ENCODE measurements around the gene SLC35E2B. TPM values are rescaled to one million over a fixed set of nuclear protein-coding genes. Genes with fewer than 3 reads are reported as not detected.
"Not testable (repeated sequence)": the region's sequence is repeated elsewhere in the genome, so short reads cannot be mapped to it uniquely, and the experiment has no call there.

Gene SLC35E2B
- 112 to 119 TPM (median 113 TPM) in 3 replicates for total RNA-seq

GRCh38 chr1:1692714-1693647 is at the start of gene SLC35E2B:
SLC35E2B (minus strand) TSS chr1:1692795; CDS start chr1:1676699, 16,096 bp downstream.
- peak within 1 kb of the TSS; percentile 68 for H3K4me3 Mint-ChIP-seq
- H3K27me3 Mint-ChIP-seq (ENCODE audit: low read depth); H3K9me3 Mint-ChIP-seq; H3K36me3 Mint-ChIP-seq; H3K4me1 Mint-ChIP-seq: not testable (repeated sequence)
- H3K27ac Mint-ChIP-seq = peak within 1 kb of the TSS; percentile 90
- peak; percentile 89 to 93 for DNase-seq (ENCODE audit: low spot score in 2 of 2, unreplicated experiment in 2 of 2)

GRCh38 chr1:1741013-1741412 is 48.4 kb upstream of the SLC35E2B start:
- H3K4me1 Mint-ChIP-seq; H3K36me3 Mint-ChIP-seq; H3K27me3 Mint-ChIP-seq (ENCODE audit: low read depth); H3K4me3 Mint-ChIP-seq; DNase-seq (ENCODE audit: low spot score in 2 of 2, unreplicated experiment in 2 of 2); H3K9me3 Mint-ChIP-seq; H3K27ac Mint-ChIP-seq: not testable (repeated sequence)

- H3K4me3 Mint-ChIP-seq; H3K4me1 Mint-ChIP-seq; DNase-seq (ENCODE audit: low spot score in 2 of 2, unreplicated experiment in 2 of 2); H3K9me3 Mint-ChIP-seq; H3K27me3 Mint-ChIP-seq (ENCODE audit: low read depth); H3K27ac Mint-ChIP-seq; H3K36me3 Mint-ChIP-seq: not testable (repeated sequence)
Observed at GRCh38 chr1:1738799-1739337, 46.3 kb upstream of the SLC35E2B start.

- H3K4me3 Mint-ChIP-seq = not testable (repeated sequence)
Observed at GRCh38 chr1:1737675-1738590, 45.3 kb upstream of the SLC35E2B start.

GRCh38 chr1:1732381-1732780 is 39.8 kb upstream of the SLC35E2B start:
- H3K36me3 Mint-ChIP-seq = peaks cover 8% of the 10 kb centered on the region
- no peaks in the 10 kb centered on the region for H3K9me3 Mint-ChIP-seq
- no peaks in the 10 kb centered on the region for H3K27me3 Mint-ChIP-seq (ENCODE audit: low read depth)
- no peak overlapping the region for H3K4me3 Mint-ChIP-seq
- no peak for DNase-seq (ENCODE audit: low spot score in 2 of 2, unreplicated experiment in 2 of 2)
- TF ChIP-seq CTCF (IDR thresholded peaks at IDR 0.05; ENCODE audit: unreplicated experiment) = no peak
- H3K4me1 Mint-ChIP-seq = no peaks in the 10 kb centered on the region
- H3K27ac Mint-ChIP-seq = peak overlapping the region; percentile 50

More at GRCh38 chr1:1737675-1738590, 45.3 kb upstream of the SLC35E2B start:
- not testable (repeated sequence) for H3K27ac Mint-ChIP-seq; H3K36me3 Mint-ChIP-seq; DNase-seq (ENCODE audit: low spot score in 2 of 2, unreplicated experiment in 2 of 2); H3K9me3 Mint-ChIP-seq; H3K27me3 Mint-ChIP-seq (ENCODE audit: low read depth); H3K4me1 Mint-ChIP-seq

GRCh38 chr1:1730870-1731269 is 38.3 kb upstream of the SLC35E2B start:
- Mint-ChIP-seq H3K9me3 (no peaks in the 10 kb centered on the region), H3K4me1 (no peaks in the 10 kb centered on the region), H3K36me3 (peaks cover 8% of the 10 kb centered on the region), H3K27me3 (ENCODE audit: low read depth) (no peaks in the 10 kb centered on the region), H3K27ac (no peak overlapping the region), H3K4me3 (no peak overlapping the region)
- TF ChIP-seq CTCF (IDR thresholded peaks at IDR 0.05; ENCODE audit: unreplicated experiment) = no peak
- no peak for DNase-seq (ENCODE audit: low spot score in 2 of 2, unreplicated experiment in 2 of 2)

- not testable (repeated sequence) for H3K36me3 Mint-ChIP-seq; H3K9me3 Mint-ChIP-seq; H3K4me1 Mint-ChIP-seq; H3K4me3 Mint-ChIP-seq; H3K27ac Mint-ChIP-seq; DNase-seq (ENCODE audit: low spot score in 2 of 2, unreplicated experiment in 2 of 2); H3K27me3 Mint-ChIP-seq (ENCODE audit: low read depth)
Observed at GRCh38 chr1:1730230-1730629, 37.6 kb upstream of the SLC35E2B start.

- not testable (repeated sequence) for H3K36me3 Mint-ChIP-seq; H3K27me3 Mint-ChIP-seq (ENCODE audit: low read depth); H3K4me1 Mint-ChIP-seq; H3K9me3 Mint-ChIP-seq; DNase-seq (ENCODE audit: low spot score in 2 of 2, unreplicated experiment in 2 of 2); H3K27ac Mint-ChIP-seq; H3K4me3 Mint-ChIP-seq
Observed at GRCh38 chr1:1729116-1729816, 36.7 kb upstream of the SLC35E2B start.

GRCh38 chr1:1728308-1729005 is 35.9 kb upstream of the SLC35E2B start:
- not testable (repeated sequence) for H3K9me3 Mint-ChIP-seq; H3K4me3 Mint-ChIP-seq; H3K27ac Mint-ChIP-seq; DNase-seq (ENCODE audit: low spot score in 2 of 2, unreplicated experiment in 2 of 2); H3K36me3 Mint-ChIP-seq; H3K4me1 Mint-ChIP-seq; H3K27me3 Mint-ChIP-seq (ENCODE audit: low read depth)

GRCh38 chr1:1727131-1727651 is 34.6 kb upstream of the SLC35E2B start:
- H3K36me3 Mint-ChIP-seq; H3K4me3 Mint-ChIP-seq; H3K4me1 Mint-ChIP-seq; H3K9me3 Mint-ChIP-seq; DNase-seq (ENCODE audit: low spot score in 2 of 2, unreplicated experiment in 2 of 2); H3K27me3 Mint-ChIP-seq (ENCODE audit: low read depth): not testable (repeated sequence)
- peak overlapping the region; percentile 25 for H3K27ac Mint-ChIP-seq
